Progenitor cell of endocrine pancreas (in vitro differentiated cells): Measurements from ENCODE around the gene CD81. TPM values are rescaled to one million over a fixed set of nuclear protein-coding genes. Genes with fewer than 3 reads are reported as not detected.

Source experiments
- DNase-seq: peaks from one replicate; pipeline ENCODE4 v3.0.0; 2021; ENCODE audit warnings: low spot score; ENCODE audit not compliant: unreplicated experiment
- H3K27ac Mint-ChIP-seq: 2 replicates; pipeline ENCODE4 v1.8.0; 2021; ENCODE audit warnings: mild to moderate bottlenecking, moderate library complexity, mixed read lengths
- H3K27me3 Mint-ChIP-seq: 2 replicates; pipeline ENCODE4 v1.8.0; 2021; ENCODE audit warnings: mixed read lengths
- H3K36me3 Mint-ChIP-seq: 2 replicates; pipeline ENCODE4 v1.8.0; 2022; ENCODE audit warnings: mixed read lengths; ENCODE audit not compliant: insufficient read depth
- H3K4me1 Mint-ChIP-seq: 2 replicates; pipeline ENCODE4 v1.8.0; 2021; ENCODE audit warnings: low read depth, mixed read lengths
- H3K4me3 Mint-ChIP-seq: 2 replicates; pipeline ENCODE4 v1.8.0; 2021; ENCODE audit warnings: low read depth, mild to moderate bottlenecking, moderate library complexity, mixed read lengths
- H3K9me3 Mint-ChIP-seq: 2 replicates; pipeline ENCODE4 v1.8.0; 2021; ENCODE audit warnings: low read depth, mixed read lengths
- total RNA-seq: library from RNA; stranded (reverse); gene quantifications from 2 replicates; pipeline ENCODE4 v1.2.1, GENCODE V29; 2021
- TF ChIP-seq, protein P1 (sequence below): fragments of 200-600 bp; sonication (generic); IDR thresholded peaks from one replicate; pipeline ENCODE4 v1.5.0; 2021; ENCODE audit warnings: antibody characterized with exemption, mild to moderate bottlenecking; ENCODE audit not compliant: unreplicated experiment

The CD81 gene
- total RNA-seq, 1 donor from 2014 or later, result 166 TPM

DNA sequence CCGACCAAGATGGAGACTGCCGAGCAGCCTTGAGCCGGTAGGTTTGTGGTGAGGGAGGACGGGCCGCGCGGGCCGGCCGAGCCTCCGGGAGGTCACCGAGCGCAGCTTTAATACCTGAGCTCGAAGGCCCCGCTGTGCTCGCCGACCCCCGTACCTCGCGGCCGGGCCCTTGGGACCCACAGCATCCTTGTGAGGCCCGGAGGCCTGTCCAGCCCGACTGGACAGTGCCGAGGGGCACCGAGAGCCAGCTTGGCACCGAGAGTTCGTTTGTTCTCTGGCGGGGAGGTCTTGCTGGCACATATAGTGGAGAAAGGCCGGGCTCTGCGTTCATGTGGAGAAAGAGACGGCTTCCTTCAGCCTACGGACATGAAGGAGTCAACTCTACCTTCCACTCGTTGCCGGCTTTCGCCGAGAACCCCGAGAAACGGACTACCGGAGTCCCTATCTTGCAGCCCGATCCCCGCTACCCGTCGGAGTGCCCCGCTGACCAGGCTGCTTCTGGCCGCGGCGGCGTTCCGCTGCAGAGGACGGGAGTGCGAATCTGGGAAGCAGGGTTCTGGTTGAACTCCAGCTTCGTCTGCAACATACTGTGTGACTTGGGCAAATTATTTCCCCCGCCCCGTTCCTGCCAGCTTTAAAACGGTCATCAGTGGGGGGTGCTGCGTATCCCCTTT, 23.8 kb downstream of the CD81 start:
- H3K27ac Mint-ChIP-seq, result peak overlapping the region; percentile 86
- no peaks in the 10 kb centered on the region for H3K9me3 Mint-ChIP-seq
- H3K36me3 Mint-ChIP-seq, result peaks cover 3% of the 10 kb centered on the region
- no peaks in the 10 kb centered on the region for H3K27me3 Mint-ChIP-seq
- DNase-seq, result no peak
- H3K4me3 Mint-ChIP-seq, result peak overlapping the region; percentile 85
- peaks cover 4% of the 10 kb centered on the region for H3K4me1 Mint-ChIP-seq
- TF ChIP-seq, protein P1, sequence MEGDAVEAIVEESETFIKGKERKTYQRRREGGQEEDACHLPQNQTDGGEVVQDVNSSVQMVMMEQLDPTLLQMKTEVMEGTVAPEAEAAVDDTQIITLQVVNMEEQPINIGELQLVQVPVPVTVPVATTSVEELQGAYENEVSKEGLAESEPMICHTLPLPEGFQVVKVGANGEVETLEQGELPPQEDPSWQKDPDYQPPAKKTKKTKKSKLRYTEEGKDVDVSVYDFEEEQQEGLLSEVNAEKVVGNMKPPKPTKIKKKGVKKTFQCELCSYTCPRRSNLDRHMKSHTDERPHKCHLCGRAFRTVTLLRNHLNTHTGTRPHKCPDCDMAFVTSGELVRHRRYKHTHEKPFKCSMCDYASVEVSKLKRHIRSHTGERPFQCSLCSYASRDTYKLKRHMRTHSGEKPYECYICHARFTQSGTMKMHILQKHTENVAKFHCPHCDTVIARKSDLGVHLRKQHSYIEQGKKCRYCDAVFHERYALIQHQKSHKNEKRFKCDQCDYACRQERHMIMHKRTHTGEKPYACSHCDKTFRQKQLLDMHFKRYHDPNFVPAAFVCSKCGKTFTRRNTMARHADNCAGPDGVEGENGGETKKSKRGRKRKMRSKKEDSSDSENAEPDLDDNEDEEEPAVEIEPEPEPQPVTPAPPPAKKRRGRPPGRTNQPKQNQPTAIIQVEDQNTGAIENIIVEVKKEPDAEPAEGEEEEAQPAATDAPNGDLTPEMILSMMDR, result no peak

DNA sequence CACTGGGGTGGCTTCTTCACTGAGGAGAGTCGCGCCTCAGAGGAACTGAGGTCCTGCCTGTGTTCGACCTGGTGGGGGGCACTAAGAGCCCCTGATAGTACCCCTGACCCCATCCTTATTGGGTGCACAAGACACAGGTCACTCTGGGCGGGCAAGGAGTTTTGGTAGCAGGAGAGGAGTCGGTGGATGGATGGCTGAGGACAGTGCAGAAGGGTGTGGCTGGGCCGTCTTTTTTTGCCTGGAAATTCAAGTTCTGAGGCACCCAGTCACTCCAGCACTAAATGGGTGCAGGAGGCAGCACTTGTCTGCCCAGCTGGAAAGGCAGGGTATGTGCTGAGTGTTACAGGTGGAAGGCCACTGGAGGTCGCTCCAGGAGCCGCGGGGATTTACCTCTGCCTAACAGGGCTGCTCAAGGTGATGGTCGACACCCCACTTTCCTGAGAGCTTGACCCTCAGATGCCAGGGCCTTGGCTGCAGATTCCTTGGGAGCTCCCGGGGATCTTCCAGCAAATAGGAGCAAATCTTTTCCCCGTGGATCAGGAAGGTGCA, 24.4 kb downstream of the CD81 start:
- Mint-ChIP-seq H3K4me1 (peaks cover 5% of the 10 kb centered on the region), H3K27ac (peak overlapping the region; percentile 86), H3K36me3 (peaks cover 3% of the 10 kb centered on the region), H3K27me3 (no peaks in the 10 kb centered on the region), H3K4me3 (peak overlapping the region; percentile 85), H3K9me3 (no peaks in the 10 kb centered on the region)
- DNase-seq, result no peak
- TF ChIP-seq, protein P1, result no peak

DNA sequence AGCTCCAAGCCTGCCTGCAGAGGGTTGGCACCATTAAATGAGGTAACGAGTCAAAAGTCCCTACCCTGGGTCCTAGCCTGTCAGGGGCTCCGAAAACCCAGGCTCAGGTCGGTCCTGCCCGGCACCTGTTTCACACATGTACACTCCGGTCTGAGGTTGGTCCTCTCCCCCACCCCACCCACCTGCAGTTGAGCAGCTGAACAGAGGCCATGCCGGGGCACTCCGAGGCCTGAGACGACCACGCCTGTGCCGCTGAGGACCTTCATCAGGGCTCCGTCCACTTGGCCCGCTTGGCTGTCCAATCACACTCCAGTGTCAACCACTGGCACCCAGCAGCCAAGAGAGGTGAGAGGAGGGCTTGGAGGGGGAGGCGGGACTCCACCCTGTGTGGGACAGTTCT, 25.0 kb downstream of the CD81 start:
- Mint-ChIP-seq H3K27me3 (no peaks in the 10 kb centered on the region), H3K27ac (peak overlapping the region; percentile 59), H3K4me3 (peak overlapping the region; percentile 85), H3K36me3 (peaks cover 3% of the 10 kb centered on the region), H3K4me1 (peaks cover 6% of the 10 kb centered on the region), H3K9me3 (no peaks in the 10 kb centered on the region)
- DNase-seq, result no peak
- TF ChIP-seq, protein P1, result no peak

DNA sequence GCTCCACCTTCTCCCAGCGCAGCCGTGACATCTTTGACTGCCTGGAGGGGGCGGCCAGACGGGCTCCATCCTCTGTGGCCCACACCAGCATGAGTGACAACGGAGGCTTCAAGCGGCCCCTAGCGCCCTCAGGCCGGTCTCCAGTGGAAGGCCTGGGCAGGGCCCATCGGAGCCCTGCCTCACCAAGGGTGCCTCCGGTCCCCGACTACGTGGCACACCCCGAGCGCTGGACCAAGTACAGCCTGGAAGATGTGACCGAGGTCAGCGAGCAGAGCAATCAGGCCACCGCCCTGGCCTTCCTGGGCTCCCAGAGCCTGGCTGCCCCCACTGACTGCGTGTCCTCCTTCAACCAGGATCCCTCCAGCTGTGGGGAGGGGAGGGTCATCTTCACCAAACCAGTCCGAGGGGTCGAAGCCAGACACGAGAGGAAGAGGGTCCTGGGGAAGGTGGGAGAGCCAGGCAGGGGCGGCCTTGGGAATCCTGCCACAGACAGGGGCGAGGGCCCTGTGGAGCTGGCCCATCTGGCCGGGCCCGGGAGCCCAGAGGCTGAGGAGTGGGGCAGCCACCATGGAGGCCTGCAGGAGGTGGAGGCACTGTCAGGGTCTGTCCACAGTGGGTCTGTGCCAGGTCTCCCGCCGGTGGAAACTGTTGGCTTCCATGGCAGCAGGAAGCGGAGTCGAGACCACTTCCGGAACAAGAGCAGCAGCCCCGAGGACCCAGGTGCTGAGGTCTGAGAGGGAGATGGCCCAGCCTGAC, 26.0 kb downstream of the CD81 start:
- H3K36me3 Mint-ChIP-seq, result peaks cover 3% of the 10 kb centered on the region
- H3K4me1 Mint-ChIP-seq, result peaks cover 8% of the 10 kb centered on the region
- TF ChIP-seq, protein P1, result no peak
- H3K9me3 Mint-ChIP-seq, result no peaks in the 10 kb centered on the region
- H3K27me3 Mint-ChIP-seq, result no peaks in the 10 kb centered on the region
- no peak for DNase-seq
- H3K27ac Mint-ChIP-seq, result no peak overlapping the region
- H3K4me3 Mint-ChIP-seq, result peak overlapping the region; percentile 59

DNA sequence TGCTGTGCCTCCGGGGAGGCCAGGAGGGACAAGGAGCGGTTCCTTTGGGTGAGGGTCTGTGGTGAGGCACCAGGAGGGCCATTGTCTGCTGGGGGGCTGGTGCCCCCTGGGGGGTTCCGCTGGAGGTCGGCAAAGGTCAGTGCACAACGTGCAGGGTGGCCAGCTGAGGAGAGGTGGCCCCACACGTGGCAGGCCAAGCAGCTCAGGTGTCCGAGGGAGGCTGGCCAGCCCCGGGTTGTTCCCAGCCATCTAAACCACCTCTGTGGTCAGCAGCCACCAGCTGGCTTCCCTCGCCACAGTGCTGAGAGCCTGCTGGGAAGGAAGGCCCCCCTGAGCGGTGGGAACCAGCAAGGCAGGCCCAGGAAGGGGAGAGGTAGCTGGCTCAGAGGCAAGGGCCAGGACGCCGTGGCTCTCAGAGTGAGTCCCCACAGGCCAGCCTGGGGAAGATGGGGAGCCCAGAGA, 27.7 kb downstream of the CD81 start:
- Mint-ChIP-seq H3K27me3 (no peaks in the 10 kb centered on the region), H3K36me3 (peaks cover 3% of the 10 kb centered on the region), H3K4me3 (no peak overlapping the region), H3K9me3 (no peaks in the 10 kb centered on the region), H3K27ac (no peak overlapping the region), H3K4me1 (peaks cover 22% of the 10 kb centered on the region)
- TF ChIP-seq, protein P1, result no peak
- no peak for DNase-seq
